ENCODE measurements around the gene CLSTN3. TPM values are rescaled to one million over a fixed set of nuclear protein-coding genes. Genes with fewer than 3 reads are reported as not detected.

CLSTN3 gene
- total and polyA plus RNA-seq, 2 donors (not counting 3 experiments of a cell fraction or from before 2014, with no cell fraction given) = 27.8 to 45.9 TPM

DNA sequence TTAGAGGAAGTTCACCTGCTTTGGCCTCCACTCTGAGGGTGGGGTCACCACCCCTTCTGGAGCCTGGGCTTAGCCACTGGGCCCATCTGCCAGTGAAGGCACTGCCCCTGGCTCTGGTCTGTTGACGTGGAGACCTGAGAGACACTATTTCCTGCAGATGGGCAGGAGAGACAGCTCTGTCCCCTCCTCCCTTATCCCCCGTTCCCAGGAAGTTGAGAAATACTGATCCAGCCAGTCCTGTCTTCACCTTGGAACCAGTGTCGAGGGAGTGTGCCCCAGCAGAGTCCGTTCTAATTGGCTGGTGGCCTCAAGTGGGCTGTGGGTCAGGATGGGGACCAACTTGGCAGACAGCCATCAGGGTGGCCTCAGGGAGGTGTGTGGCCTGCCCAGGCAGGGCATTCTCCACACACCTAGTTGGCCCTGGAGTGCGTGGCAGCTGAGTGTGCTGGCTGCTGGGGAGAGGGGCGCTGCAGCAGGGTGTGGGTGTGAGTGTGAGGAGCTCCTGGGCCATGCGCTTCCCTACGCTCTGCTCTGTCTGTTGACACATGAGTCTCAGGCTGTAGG lies 25.4 kb downstream of the CLSTN3 start:
- no peaks in the 10 kb centered on the region for H3K27me3 ChIP-seq (ENCODE audit: control insufficient read depth in 2 of 2, insufficient read depth in 2 of 2, low read length in 2 of 2)
- no peak for DNase-seq (ENCODE audit: low read depth, low spot score)
- peaks cover 0 to 10% of the 10 kb centered on the region in 2 experiments for H3K36me3 ChIP-seq (ENCODE audit: control insufficient read depth in 2 of 2, extremely low read depth in 1 of 2, insufficient read depth in 2 of 2, low read length in 2 of 2)
- no peak overlapping the region for H3K9ac ChIP-seq (replicated peaks; ENCODE audit: extremely low read depth, insufficient read depth, low read length)
- no peak overlapping the region for H3K27ac ChIP-seq (ENCODE audit: insufficient read depth, low read depth, low read length)
- ChIA-PET CTCF (interaction anchor here (1.0 to 1.7 kb wide), 3 partner anchors 10 to 13 kb away, joined by 3 to 5 read pairs (median 4); no protein-coding TSS in a partner anchor), POLR2A (interaction anchor here (0.6 kb wide), 1 partner anchor 25 kb away, joined by 8 read pairs; no protein-coding TSS in a partner anchor)
- no peaks in the 10 kb centered on the region for H3K9me1 ChIP-seq (replicated peaks; ENCODE audit: control insufficient read depth, extremely low read depth, insufficient read depth, low read length)
- H3K4me2 ChIP-seq (ENCODE audit: insufficient read depth, low read length) = no peak overlapping the region
- intact Hi-C loops (cut with micrococcal nuclease) (no loop called here), dilution Hi-C loops (cut with MboI; ENCODE audit: extremely low pct_ligation_motif_present, low sequenced_read_pairs) (no loop called here)
- H3K4me1 ChIP-seq (ENCODE audit: control insufficient read depth, extremely low read depth, insufficient read depth, low read length) = peaks cover 5% of the 10 kb centered on the region
- FAIRE-seq = no peak
- H3K79me2 ChIP-seq (ENCODE audit: control insufficient read depth, insufficient read depth, low read length) = no peaks in the 10 kb centered on the region
- BruUV-seq (replicated peaks) = no TSS peak
- H3K9me3 ChIP-seq (replicated peaks; ENCODE audit: control insufficient read depth, insufficient read depth, low read length) = no peaks in the 10 kb centered on the region
- TF ChIP-seq, protein P1, sequence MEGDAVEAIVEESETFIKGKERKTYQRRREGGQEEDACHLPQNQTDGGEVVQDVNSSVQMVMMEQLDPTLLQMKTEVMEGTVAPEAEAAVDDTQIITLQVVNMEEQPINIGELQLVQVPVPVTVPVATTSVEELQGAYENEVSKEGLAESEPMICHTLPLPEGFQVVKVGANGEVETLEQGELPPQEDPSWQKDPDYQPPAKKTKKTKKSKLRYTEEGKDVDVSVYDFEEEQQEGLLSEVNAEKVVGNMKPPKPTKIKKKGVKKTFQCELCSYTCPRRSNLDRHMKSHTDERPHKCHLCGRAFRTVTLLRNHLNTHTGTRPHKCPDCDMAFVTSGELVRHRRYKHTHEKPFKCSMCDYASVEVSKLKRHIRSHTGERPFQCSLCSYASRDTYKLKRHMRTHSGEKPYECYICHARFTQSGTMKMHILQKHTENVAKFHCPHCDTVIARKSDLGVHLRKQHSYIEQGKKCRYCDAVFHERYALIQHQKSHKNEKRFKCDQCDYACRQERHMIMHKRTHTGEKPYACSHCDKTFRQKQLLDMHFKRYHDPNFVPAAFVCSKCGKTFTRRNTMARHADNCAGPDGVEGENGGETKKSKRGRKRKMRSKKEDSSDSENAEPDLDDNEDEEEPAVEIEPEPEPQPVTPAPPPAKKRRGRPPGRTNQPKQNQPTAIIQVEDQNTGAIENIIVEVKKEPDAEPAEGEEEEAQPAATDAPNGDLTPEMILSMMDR (IDR thresholded peaks at IDR 0.05; ENCODE audit: extremely low read depth in 1 of 2, insufficient read depth in 1 of 2, low read depth in 1 of 2, low read length in 2 of 2) = no peak
- no peak for TF ChIP-seq POLR2A (IDR thresholded peaks at IDR 0.05; ENCODE audit: low read depth, low read length)
- TF ChIP-seq EZH2 (IDR thresholded peaks at IDR 0.05; ENCODE audit: borderline replicate concordance, low read depth, low read length, severe bottlenecking) = no peak
- TF ChIP-seq MYC (IDR thresholded peaks at IDR 0.05; ENCODE audit: low read depth, low read length) = no peak
- no peak for TF ChIP-seq GATA2 (IDR thresholded peaks at IDR 0.05; ENCODE audit: insufficient read depth, insufficient read length, low read depth, low read length)
- TF ChIP-seq POLR2AphosphoS5 (IDR thresholded peaks at IDR 0.05; ENCODE audit: insufficient read depth, low read depth, low read length) = no peak
- TF ChIP-seq FOS (IDR thresholded peaks at IDR 0.05; ENCODE audit: borderline replicate concordance, insufficient read depth, low read length) = no peak
- no peak for TF ChIP-seq JUN (IDR thresholded peaks at IDR 0.05; ENCODE audit: borderline replicate concordance, insufficient read depth, insufficient read length, low read depth)
- TF ChIP-seq, protein P2, sequence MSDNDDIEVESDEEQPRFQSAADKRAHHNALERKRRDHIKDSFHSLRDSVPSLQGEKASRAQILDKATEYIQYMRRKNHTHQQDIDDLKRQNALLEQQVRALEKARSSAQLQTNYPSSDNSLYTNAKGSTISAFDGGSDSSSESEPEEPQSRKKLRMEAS (IDR thresholded peaks at IDR 0.05; ENCODE audit: insufficient read depth, insufficient read length) = no peak
- no peak overlapping the region for H3K4me3 ChIP-seq (replicated peaks in 1 of 3; ENCODE audit: insufficient read depth in 1 of 3, low read depth in 1 of 3, low read length in 3 of 3)
- no peak overlapping the region for H2AFZ ChIP-seq (ENCODE audit: low read depth, low read length)
- no peaks in the 10 kb centered on the region for H4K20me1 ChIP-seq (replicated peaks; ENCODE audit: control insufficient read depth, extremely low read depth, insufficient read depth, low read length)

All from endothelial cell of umbilical vein (primary cell).